ENCODE results near the gene LDHD. TPM values are rescaled to one million over a fixed set of nuclear protein-coding genes. Genes with fewer than 3 reads are reported as not detected.
A peak's percentile ranks its signal among the peaks of the same experiment; 100 is the strongest.

The LDHD gene
- total RNA-seq, 2 donors from 2014 or later: 0.11 to 0.48 TPM

GRCh38 chr16:75110637-75111513 lies 5.7 kb downstream of the LDHD start:
- Mint-ChIP-seq H3K27me3 (no peaks in the 10 kb centered on the region), H3K4me1 (peaks cover 46% of the 10 kb centered on the region), H3K36me3 (ENCODE audit: low read depth) (peaks cover 57% of the 10 kb centered on the region), H3K4me3 (peak overlapping the region; percentile 91), H3K27ac (peak overlapping the region; percentile 96), H3K9me3 (no peaks in the 10 kb centered on the region)
- peak; percentile 65 for ATAC-seq (replicated peaks)

GRCh38 chr16:75109732-75110243 lies 6.8 kb downstream of the LDHD start:
- peaks cover 68% of the 10 kb centered on the region for H3K36me3 Mint-ChIP-seq (ENCODE audit: low read depth)
- H3K27me3 Mint-ChIP-seq: no peaks in the 10 kb centered on the region
- peak overlapping the region; percentile 96 for H3K27ac Mint-ChIP-seq
- H3K4me1 Mint-ChIP-seq: peaks cover 53% of the 10 kb centered on the region
- no peaks in the 10 kb centered on the region for H3K9me3 Mint-ChIP-seq
- ATAC-seq (replicated peaks): no peak
- peak overlapping the region; percentile 91 for H3K4me3 Mint-ChIP-seq

GRCh38 chr16:75108792-75109731 lies 7.5 kb downstream of the LDHD start:
- no peaks in the 10 kb centered on the region for H3K27me3 Mint-ChIP-seq
- peaks cover 75% of the 10 kb centered on the region for H3K36me3 Mint-ChIP-seq (ENCODE audit: low read depth)
- peak; percentile 67 for ATAC-seq (replicated peaks)
- H3K4me1 Mint-ChIP-seq: peaks cover 60% of the 10 kb centered on the region
- no peaks in the 10 kb centered on the region for H3K9me3 Mint-ChIP-seq
- peak overlapping the region; percentile 96 for H3K27ac Mint-ChIP-seq
- peak overlapping the region; percentile 91 for H3K4me3 Mint-ChIP-seq

GRCh38 chr16:75107505-75107904 lies 9.1 kb downstream of the LDHD start:
- Mint-ChIP-seq H3K36me3 (ENCODE audit: low read depth) (peaks cover 89% of the 10 kb centered on the region), H3K4me3 (peak overlapping the region; percentile 91), H3K4me1 (peaks cover 60% of the 10 kb centered on the region), H3K27ac (peak overlapping the region; percentile 96), H3K9me3 (no peaks in the 10 kb centered on the region), H3K27me3 (no peaks in the 10 kb centered on the region)
- no peak for ATAC-seq (replicated peaks)

GRCh38 chr16:75106351-75107274 lies 10.0 kb downstream of the LDHD start:
- Mint-ChIP-seq H3K27me3 (no peaks in the 10 kb centered on the region), H3K36me3 (ENCODE audit: low read depth) (peaks cover 87% of the 10 kb centered on the region), H3K9me3 (no peaks in the 10 kb centered on the region), H3K4me3 (peak overlapping the region; percentile 91), H3K4me1 (peaks cover 61% of the 10 kb centered on the region), H3K27ac (peak overlapping the region; percentile 96)
- ATAC-seq (replicated peaks): no peak

- H3K36me3 Mint-ChIP-seq (ENCODE audit: low read depth): peaks cover 81% of the 10 kb centered on the region
- H3K27ac Mint-ChIP-seq: peak overlapping the region; percentile 96
- peak overlapping the region; percentile 91 for H3K4me3 Mint-ChIP-seq
- H3K4me1 Mint-ChIP-seq: peaks cover 56% of the 10 kb centered on the region
- H3K27me3 Mint-ChIP-seq: no peaks in the 10 kb centered on the region
- H3K9me3 Mint-ChIP-seq: no peaks in the 10 kb centered on the region
- no peak for ATAC-seq (replicated peaks)
Measured at GRCh38 chr16:75105306-75106061, 11.1 kb downstream of the LDHD start.

GRCh38 chr16:75104836-75105235 lies 11.7 kb downstream of the LDHD start:
- Mint-ChIP-seq H3K27ac (peak overlapping the region; percentile 96), H3K9me3 (no peaks in the 10 kb centered on the region), H3K36me3 (ENCODE audit: low read depth) (peaks cover 74% of the 10 kb centered on the region)

GRCh38 chr16:75103994-75104393 lies 12.6 kb downstream of the LDHD start:
- Mint-ChIP-seq H3K36me3 (ENCODE audit: low read depth) (peaks cover 66% of the 10 kb centered on the region), H3K4me3 (peak overlapping the region; percentile 91), H3K27me3 (no peaks in the 10 kb centered on the region), H3K4me1 (peaks cover 61% of the 10 kb centered on the region), H3K9me3 (no peaks in the 10 kb centered on the region), H3K27ac (peak overlapping the region; percentile 96)
- ATAC-seq (replicated peaks): no peak

More at GRCh38 chr16:75104836-75105235, 11.7 kb downstream of the LDHD start:
- peak overlapping the region; percentile 91 for H3K4me3 Mint-ChIP-seq
- no peak for ATAC-seq (replicated peaks)
- H3K4me1 Mint-ChIP-seq: peaks cover 57% of the 10 kb centered on the region
- no peaks in the 10 kb centered on the region for H3K27me3 Mint-ChIP-seq

GRCh38 chr16:75102595-75102994 lies 14.0 kb downstream of the LDHD start:
- H3K27ac Mint-ChIP-seq: peak overlapping the region; percentile 44

GRCh38 chr16:75101635-75102034 lies 14.9 kb downstream of the LDHD start:
- peaks cover 63% of the 10 kb centered on the region for H3K4me1 Mint-ChIP-seq
- H3K9me3 Mint-ChIP-seq: no peaks in the 10 kb centered on the region
- no peak for ATAC-seq (replicated peaks)
- peaks cover 48% of the 10 kb centered on the region for H3K36me3 Mint-ChIP-seq (ENCODE audit: low read depth)
- H3K27me3 Mint-ChIP-seq: no peaks in the 10 kb centered on the region
- peak overlapping the region; percentile 40 for H3K4me3 Mint-ChIP-seq
- H3K27ac Mint-ChIP-seq: peak overlapping the region; percentile 36

More at GRCh38 chr16:75102595-75102994, 14.0 kb downstream of the LDHD start:
- peaks cover 64% of the 10 kb centered on the region for H3K4me1 Mint-ChIP-seq
- H3K27me3 Mint-ChIP-seq: no peaks in the 10 kb centered on the region
- peak overlapping the region; percentile 32 for H3K4me3 Mint-ChIP-seq
- no peaks in the 10 kb centered on the region for H3K9me3 Mint-ChIP-seq
- H3K36me3 Mint-ChIP-seq (ENCODE audit: low read depth): peaks cover 52% of the 10 kb centered on the region
- ATAC-seq (replicated peaks): no peak

- no peaks in the 10 kb centered on the region for H3K9me3 Mint-ChIP-seq
- H3K36me3 Mint-ChIP-seq (ENCODE audit: low read depth): peaks cover 48% of the 10 kb centered on the region
- no peak for ATAC-seq (replicated peaks)
- peak overlapping the region; percentile 86 for H3K4me3 Mint-ChIP-seq
- peaks cover 63% of the 10 kb centered on the region for H3K4me1 Mint-ChIP-seq
- H3K27me3 Mint-ChIP-seq: no peaks in the 10 kb centered on the region
- peak overlapping the region; percentile 97 for H3K27ac Mint-ChIP-seq
Measured at GRCh38 chr16:75100603-75100990, 16.0 kb downstream of the LDHD start.

- Mint-ChIP-seq H3K4me1 (peaks cover 60% of the 10 kb centered on the region), H3K27ac (peak overlapping the region; percentile 97), H3K4me3 (peak overlapping the region; percentile 86), H3K9me3 (no peaks in the 10 kb centered on the region), H3K36me3 (ENCODE audit: low read depth) (peaks cover 48% of the 10 kb centered on the region), H3K27me3 (no peaks in the 10 kb centered on the region)
- peak; percentile 51 for ATAC-seq (replicated peaks)
Measured at GRCh38 chr16:75099738-75100602, 16.6 kb downstream of the LDHD start.
